SK-MEL-5 (cell line): ENCODE results near the gene TDRKH. TPM values are rescaled to one million over a fixed set of nuclear protein-coding genes. Genes with fewer than 3 reads are reported as not detected.
"Not testable (repeated sequence)": the region's sequence is repeated elsewhere in the genome, so short reads cannot be mapped to it uniquely, and the experiment has no call there.

Experiments used
- DNase-seq: peaks from one replicate; pipeline ENCODE4 v3.0.0-alpha.2; 2016; ENCODE audit warnings: low read depth, low spot score
- in situ Hi-C: cut with HindIII; loops from 2 replicates; pipeline ENCODE4 v1.10.0; 2016; ENCODE audit warnings: low sequenced_read_pairs, high pct_unique_total_duplicates, low pct_unique_long_range_greater_than_20kb
- total RNA-seq: library from RNA; depleted of rRNA; stranded (reverse); fragments of >200 nt; shearing (Covaris generic); gene quantifications from 2 replicates; pipeline ENCODE4 v1.2.3, GENCODE V29; 2014

The TDRKH gene
- total RNA-seq, 1 experiment from 2014 or later, result 10.9 TPM

- in situ Hi-C loops, DNase-seq: not testable (repeated sequence)
Observed at GRCh38 chr1:151782026-151782425, 8.3 kb downstream of the TDRKH start.

DNA sequence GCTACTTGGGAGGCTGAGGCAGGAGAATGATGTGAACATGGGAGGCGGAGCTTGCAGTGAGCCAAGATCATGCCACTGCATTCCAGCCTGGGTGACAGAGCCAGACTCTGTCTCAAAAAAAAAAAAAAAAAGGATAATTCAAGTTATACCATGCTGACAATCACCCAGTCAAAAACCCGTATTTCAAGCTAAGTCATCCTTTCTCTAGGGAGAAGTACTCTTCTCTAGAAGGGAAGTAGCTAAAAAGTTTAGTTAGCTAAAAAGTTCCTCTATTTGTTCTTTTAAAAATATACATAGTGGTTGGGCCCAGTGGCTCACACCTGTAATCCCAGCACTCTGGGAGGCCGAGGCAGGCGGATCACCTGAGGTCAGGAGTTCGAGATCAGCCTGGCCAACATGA is 9.6 kb downstream of the TDRKH start:
- in situ Hi-C loops, DNase-seq: not testable (repeated sequence)

GRCh38 chr1:151779852-151780251 is 10.4 kb downstream of the TDRKH start:
- no peak for DNase-seq
- in situ Hi-C loops, result no loop called here

DNA sequence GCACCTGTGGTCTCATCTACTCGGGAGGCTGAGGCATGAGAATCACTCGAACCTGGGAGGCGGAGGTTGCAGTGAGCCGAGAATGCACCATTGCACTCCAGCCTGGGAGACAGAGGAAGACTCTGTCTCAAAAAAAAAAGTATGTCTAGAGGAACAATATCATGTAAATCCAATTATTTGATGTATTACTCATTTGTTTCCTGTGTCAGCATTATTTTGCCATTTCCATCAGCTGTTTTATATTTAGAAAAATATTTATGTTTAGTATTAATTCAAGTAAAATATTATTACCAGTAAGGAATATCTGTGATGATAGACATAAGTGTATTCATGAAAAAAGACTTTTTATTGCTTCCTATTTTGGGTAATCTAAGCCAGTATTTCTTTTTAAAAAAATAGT is 13.0 kb downstream of the TDRKH start:
- in situ Hi-C loops, result no loop called here
- no peak for DNase-seq

GRCh38 chr1:151776665-151777062 is 13.6 kb downstream of the TDRKH start:
- in situ Hi-C loops, result no loop called here
- DNase-seq, result no peak

DNA sequence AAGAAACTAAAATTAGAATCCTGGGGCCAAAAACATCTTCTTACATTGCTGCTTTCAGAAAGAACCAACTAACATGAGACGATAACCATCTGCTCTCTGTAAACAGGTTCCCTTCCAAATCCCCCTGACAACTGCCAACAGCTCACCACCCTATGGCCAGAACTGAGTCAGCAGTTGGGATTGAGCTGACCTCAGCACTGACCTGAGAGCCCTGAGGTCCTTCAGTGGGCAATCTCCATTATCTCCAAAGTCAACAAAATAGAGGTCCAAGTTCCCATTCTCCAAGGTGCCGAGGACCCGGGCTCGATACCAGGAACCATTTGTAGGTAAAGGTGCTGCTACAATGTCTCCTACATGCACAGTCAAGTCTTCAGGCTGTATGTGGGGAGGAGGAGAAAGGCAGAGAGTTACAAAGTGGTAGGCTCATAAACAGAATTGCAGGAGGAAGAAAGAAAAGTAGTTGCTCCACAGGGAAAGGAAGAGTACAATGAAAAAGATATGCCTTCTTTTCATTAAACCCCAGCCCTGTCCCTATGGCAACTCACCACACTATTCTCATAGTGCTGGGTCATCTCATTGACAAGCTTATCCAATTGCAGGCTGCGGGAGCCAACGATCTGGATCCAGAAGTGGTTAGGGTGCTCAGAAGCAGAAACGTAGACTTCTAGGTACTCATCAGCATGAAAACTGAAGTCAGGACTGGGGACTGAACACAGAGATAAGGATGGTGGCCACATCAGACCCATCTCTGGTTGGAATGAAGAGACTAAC is 14.2 kb downstream of the TDRKH start:
- in situ Hi-C loops, result no loop called here
- no peak for DNase-seq

DNA sequence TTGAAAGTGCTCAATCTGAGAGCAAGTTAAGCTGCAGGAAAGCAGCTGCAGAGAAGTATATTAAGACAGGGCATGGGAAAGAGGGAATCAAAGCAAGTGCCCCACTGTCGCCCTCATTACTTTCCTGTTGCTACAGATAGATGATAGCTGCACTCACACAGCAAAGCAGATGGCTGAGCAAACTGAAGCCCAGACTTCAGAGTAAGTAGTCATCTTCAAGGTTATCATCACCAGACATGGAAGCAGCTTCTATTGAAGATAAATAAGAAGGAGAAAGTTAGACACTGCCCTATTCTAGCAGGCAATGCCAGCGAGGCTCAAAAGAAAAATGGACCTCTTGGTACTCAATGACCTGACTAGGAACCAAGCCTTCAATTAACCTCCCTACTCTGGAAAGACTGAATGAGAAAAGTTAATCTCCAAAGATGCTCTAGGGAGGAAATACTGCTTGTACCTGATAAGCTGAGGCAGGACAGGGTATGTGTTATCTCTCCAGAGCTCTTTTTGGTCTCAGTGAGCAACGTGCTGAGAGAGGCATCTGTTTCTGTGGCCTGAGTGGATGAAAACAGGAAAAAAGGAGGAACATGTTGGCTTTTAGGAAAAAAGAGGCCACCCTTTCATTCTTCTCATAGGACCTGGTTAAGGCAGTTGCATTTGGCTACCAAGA is 15.9 kb downstream of the TDRKH start:
- no peak for DNase-seq
- in situ Hi-C loops, result no loop called here

GRCh38 chr1:151773702-151774101 is 16.6 kb downstream of the TDRKH start:
- DNase-seq, result peak; percentile 53
- in situ Hi-C loops, result no loop called here

DNA sequence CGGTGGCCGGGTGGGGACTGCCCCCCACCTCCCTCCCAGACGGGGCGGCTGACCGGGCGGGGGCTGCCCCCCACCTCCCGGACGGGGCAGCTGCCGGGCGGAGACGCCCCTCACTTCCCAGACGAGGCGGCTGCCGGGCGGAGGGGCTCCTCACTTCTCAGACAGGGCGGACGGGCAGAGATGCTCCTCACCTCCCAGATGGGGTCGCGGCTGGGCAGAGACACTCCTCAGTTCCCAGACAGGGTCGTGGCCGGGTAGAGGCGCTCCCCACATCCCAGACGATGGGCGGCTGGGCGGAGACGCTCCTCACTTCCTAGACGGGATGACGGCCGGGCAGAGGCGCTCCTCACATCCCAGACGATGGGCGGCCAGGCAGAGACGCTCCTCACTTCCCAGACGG is 21.0 kb downstream of the TDRKH start:
- in situ Hi-C loops, DNase-seq: not testable (repeated sequence)

DNA sequence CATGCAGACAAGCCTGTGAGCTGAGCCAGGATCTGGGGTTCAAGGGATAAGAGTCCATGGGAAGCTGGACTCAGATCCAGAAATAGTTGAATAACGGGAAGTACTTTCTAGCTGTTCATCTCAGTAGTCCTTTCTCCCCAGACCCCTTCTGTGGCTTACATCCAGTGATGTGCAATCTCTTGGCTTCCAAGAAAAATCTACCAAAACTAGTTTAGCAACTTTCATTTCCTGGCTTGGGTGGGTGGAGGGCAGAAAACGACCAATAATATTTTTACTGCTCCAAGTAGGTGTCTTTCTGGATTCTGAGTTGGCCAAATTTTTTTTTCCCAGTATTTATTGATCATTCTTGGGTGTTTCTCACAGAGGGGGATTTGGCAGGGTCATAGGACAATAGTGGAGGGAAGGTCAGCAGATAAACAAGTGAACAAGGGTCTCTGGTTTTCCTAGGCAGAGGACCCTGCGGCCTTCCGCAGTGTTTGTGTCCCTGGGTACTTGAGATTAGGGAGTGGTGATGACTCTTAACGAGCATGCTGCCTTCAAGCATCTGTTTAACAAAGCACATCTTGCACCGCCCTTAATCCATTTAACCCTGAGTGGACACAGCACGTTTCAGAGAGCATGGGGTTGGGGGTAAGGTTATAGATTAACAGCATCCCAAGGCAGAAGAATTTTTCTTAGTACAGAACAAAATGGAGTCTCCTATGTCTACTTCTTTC is 21.8 kb downstream of the TDRKH start:
- DNase-seq, in situ Hi-C loops: not testable (repeated sequence)

DNA sequence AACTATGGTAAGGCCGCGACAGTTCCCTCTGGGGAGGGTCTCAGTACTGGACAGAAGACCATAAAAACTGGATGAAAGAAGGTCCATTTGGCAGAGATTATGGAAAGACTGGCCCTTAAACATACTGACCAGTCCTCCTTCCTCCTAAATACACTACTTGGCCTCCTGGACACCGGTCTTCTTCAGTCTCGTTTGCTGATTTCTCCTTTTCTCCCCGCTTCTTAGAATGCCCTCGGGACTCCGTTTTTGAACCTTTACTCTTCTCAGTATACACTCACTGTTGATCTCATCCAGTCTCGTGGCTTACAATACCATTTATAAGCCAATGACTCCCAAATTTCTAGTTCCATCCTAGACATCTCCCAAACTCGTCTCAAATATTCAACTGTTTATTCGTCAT is 26.3 kb downstream of the TDRKH start:
- DNase-seq, result no peak
- in situ Hi-C loops, result no loop called here

- DNase-seq, result peak; percentile 84
- in situ Hi-C loops, result no loop called here
Observed at GRCh38 chr1:151762941-151763921, 27.1 kb downstream of the TDRKH start, which contains the start of gene MRPL9. MRPL9 (minus strand) TSS chr1:151763496; CDS start chr1:151763479, 17 bp downstream.

- in situ Hi-C loops, result no loop called here
- no peak for DNase-seq
Observed at GRCh38 chr1:151760597-151761385, 29.5 kb downstream of the TDRKH start.

- in situ Hi-C loops, result no loop called here
- DNase-seq, result no peak
Observed at GRCh38 chr1:151759241-151759640, 31.1 kb downstream of the TDRKH start.

- in situ Hi-C loops, result no loop called here
- DNase-seq, result no peak
Observed at GRCh38 chr1:151756291-151756690, 34.0 kb downstream of the TDRKH start.

DNA sequence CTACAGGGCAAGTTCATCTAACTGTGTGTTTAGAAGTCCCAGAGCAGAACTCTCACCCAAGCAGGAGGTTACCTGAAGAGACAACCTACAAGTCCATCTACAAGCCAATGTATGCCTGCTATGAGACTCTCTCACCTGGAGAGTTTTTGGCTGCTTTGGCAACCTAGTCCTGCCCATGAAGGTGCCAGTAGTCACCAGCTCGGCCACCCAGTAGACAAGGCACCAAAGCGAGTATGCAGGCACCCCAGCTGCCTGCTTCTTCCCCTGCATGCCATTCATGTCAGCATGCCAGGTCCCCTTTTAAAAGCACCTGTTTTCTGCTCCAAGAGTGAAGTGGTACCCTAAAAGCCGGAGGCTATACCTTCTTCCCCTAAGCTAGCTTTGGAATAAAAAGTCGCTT is 48.8 kb downstream of the TDRKH start:
- in situ Hi-C loops, result no loop called here

More for the DNA sequence above, 48.8 kb downstream of the TDRKH start:
- no peak for DNase-seq
